Fibroblast of peridontal ligament (primary cell): ENCODE data around the gene WRAP73.
A peak's percentile ranks its signal among the peaks of the same experiment; 100 is the strongest.
"Not testable (repeated sequence)": the region's sequence is repeated elsewhere in the genome, so short reads cannot be mapped to it uniquely, and the experiment has no call there.

Experiments used
- DNase-seq: peaks from one replicate; pipeline ENCODE4 v3.0.0-alpha.2; 2010; ENCODE audit errors: extremely low read depth

Gene WRAP73

GRCh38 chr1:3630161-3630611 lies 19.7 kb downstream of the WRAP73 start:
- no peak for DNase-seq

- DNase-seq = no peak
Observed at GRCh38 chr1:3629561-3630160, 20.2 kb downstream of the WRAP73 start.

- DNase-seq = no peak
Observed at GRCh38 chr1:3628445-3628844, 21.5 kb downstream of the WRAP73 start.

GRCh38 chr1:3627515-3628253 lies 22.2 kb downstream of the WRAP73 start:
- DNase-seq = no peak

GRCh38 chr1:3626025-3626424 lies 23.9 kb downstream of the WRAP73 start:
- no peak for DNase-seq

GRCh38 chr1:3625151-3625907 lies 24.6 kb downstream of the WRAP73 start:
- DNase-seq = no peak

- DNase-seq = peak; percentile 89
Observed at GRCh38 chr1:3624200-3625136, 25.4 kb downstream of the WRAP73 start, which contains the start of gene TPRG1L. TPRG1L (plus strand) TSS chr1:3625015; CDS start chr1:3625073, 58 bp downstream.

GRCh38 chr1:3623441-3624199 lies 26.3 kb downstream of the WRAP73 start:
- DNase-seq = no peak

- not testable (repeated sequence) for DNase-seq
Observed at GRCh38 chr1:3622102-3622501, 27.8 kb downstream of the WRAP73 start.

- peak; percentile 13 for DNase-seq
Observed at GRCh38 chr1:3621151-3621671, 28.7 kb downstream of the WRAP73 start.

- DNase-seq = no peak
Observed at GRCh38 chr1:3620708-3621107, 29.2 kb downstream of the WRAP73 start.

- peak; percentile 80 for DNase-seq
Observed at GRCh38 chr1:3618881-3619671, 30.8 kb downstream of the WRAP73 start.

GRCh38 chr1:3618531-3618880 lies 31.4 kb downstream of the WRAP73 start:
- no peak for DNase-seq

- no peak for DNase-seq
Observed at GRCh38 chr1:3617806-3618345, 32.0 kb downstream of the WRAP73 start.

GRCh38 chr1:3616861-3617260 lies 33.0 kb downstream of the WRAP73 start:
- no peak for DNase-seq

- DNase-seq = no peak
Observed at GRCh38 chr1:3614755-3615742, 34.9 kb downstream of the WRAP73 start.

GRCh38 chr1:3612123-3612522 lies 37.8 kb downstream of the WRAP73 start:
- no peak for DNase-seq
